ENCODE data around the gene ZDHHC15. TPM values are rescaled to one million over a fixed set of nuclear protein-coding genes. Genes with fewer than 3 reads are reported as not detected.

ZDHHC15 gene
- total RNA-seq (2013; cell fraction: nucleolus; rRNA removed) = 15.3 and 17.8 TPM in 2 replicates
- total RNA-seq (2014; rRNA removed) (0.16 and 0.17 TPM in 2 replicates), total RNA-seq (2014; rRNA removed; fragmentation: Illumina TruSeq; extraction: Trizol) (0.05 and 0.13 TPM in 2 replicates), total RNA-seq (2021) (0.05 TPM in 1 of 2 replicates, not detected in the other), polyA plus RNA-seq (2011; rRNA removed) (0.10 and 0.22 TPM in 2 replicates), polyA plus RNA-seq (2014; fragmentation: Illumina TruSeq; extraction: Trizol) (0.11 and 0.13 TPM in 2 replicates), polyA plus RNA-seq (2014; fragmentation: Nextera tagmentation; extraction: Ambion mirVana) (under 1 TPM in 1 of 2 experiments, not detected in 1; 0.02 TPM), polyA plus RNA-seq (2014; rRNA removed) (0.03 and 0.06 TPM in 2 replicates), polyA plus RNA-seq (2016; fragmentation: Nextera tagmentation; extraction: Ambion mirVana) (under 1 TPM; 0.05 to 0.15 TPM), polyA minus RNA-seq (2011; rRNA and poly(A)+ RNA removed) (0.31 TPM in 1 of 2 replicates, not detected in the other), Bru-seq, nascent RNA (percentile 52 among the genes with signal in this experiment), BruChase-seq, experiment 1, labeled RNA remaining after a 6-hour chase (percentile 43 among the genes with signal in this experiment), BruChase-seq, experiment 2, labeled RNA remaining after a 2-hour chase (percentile 44 among the genes with signal in this experiment)
- not detected for polyA plus RNA-seq (2011; ENCODE audit: low read depth)
- 0.01 and 0.05 TPM in 2 replicates for polyA plus RNA-seq (2011; cell fraction: cytosol; rRNA removed)
- polyA plus RNA-seq (2011; cell fraction: nucleus; rRNA removed) = 0.07 TPM in 2 replicates
- polyA plus RNA-seq (2012) = 0.04 and 0.05 TPM in 2 replicates
- not detected in 2 replicates for polyA minus RNA-seq (2011; cell fraction: cytosol; rRNA and poly(A)+ RNA removed)
- 0.12 and 0.48 TPM in 2 replicates for polyA minus RNA-seq (2011; cell fraction: nucleus; rRNA and poly(A)+ RNA removed)
- long read RNA-seq, experiment 1, full-length matches to known transcripts = 3 of 7 reads
- long read RNA-seq, experiment 1, partial matches to known transcripts = 0 of 7 reads
- long read RNA-seq, experiment 1, other reads (novel, unspliced or antisense) = 4 of 7 reads
- long read RNA-seq, experiment 2, full-length matches to known transcripts = 4 of 15 reads
- long read RNA-seq, experiment 2, partial matches to known transcripts = 2 of 15 reads
- long read RNA-seq, experiment 2, other reads (novel, unspliced or antisense) = 9 of 15 reads

- RAD21 ChIA-PET (ENCODE audit: unreplicated experiment) = no interaction called here
- Histone ChIP-seq H4K20me1 (ENCODE audit: control insufficient read depth, insufficient read depth) (no peaks in the 10 kb centered on the region), H2AFZ (ENCODE audit: control insufficient read depth, low read depth, low read length) (0 out of 2 replicates have a peak within 1 kb of the TSS, but pooled peaks have one; percentile 12), H3K27me3 (replicated peaks in 1 of 2; ENCODE audit: control insufficient read depth in 2 of 2, insufficient read depth in 2 of 2, low read length in 1 of 2) (no peaks in the 10 kb centered on the region), H3K4me3 (no peak within 1 kb of the TSS), H3K9ac (ENCODE audit: control insufficient read depth, insufficient read depth, low read length) (no peak within 1 kb of the TSS; the same call in 1 of the 2 replicates), H3K36me3 (ENCODE audit: control insufficient read depth in 2 of 2, insufficient read depth in 2 of 2, low read length in 1 of 2) (no peaks in the 10 kb centered on the region), H3K4me1 (ENCODE audit: control insufficient read depth, insufficient read depth, low read length) (no peaks in the 10 kb centered on the region), H3K4me2 (ENCODE audit: control insufficient read depth, insufficient read depth) (0 out of 2 replicates have a peak within 1 kb of the TSS, but pooled peaks have one; percentile 9), H3K27ac (ENCODE audit: control insufficient read depth, insufficient read depth) (no peak within 1 kb of the TSS), H3K79me2 (ENCODE audit: control insufficient read depth, insufficient read depth, low read length) (no peaks in the 10 kb centered on the region), H3K9me3 (replicated peaks; ENCODE audit: control insufficient read depth, insufficient read depth, low read length) (no peaks in the 10 kb centered on the region)
- DNase-seq (ENCODE audit: low read depth, low spot score) (peak; percentile 13), FAIRE-seq (no peak), ATAC-seq (peak; percentile 97)
- CTCF ChIA-PET = no interaction called here
- POLR2A ChIA-PET = interaction anchor here (0.6 kb wide), 1 partner anchor 461 kb away, joined by 3 read pairs; no protein-coding TSS in a partner anchor
- TSS peak; percentile 66 for BruUV-seq (replicated peaks)
- WGBS (ENCODE audit: insufficient coverage, insufficient replicate concordance, low lambda C conversion rate, missing lambda C conversion rate) = 29% methylated on average over 39 of the region's 45 CpGs
- SMC1A ChIA-PET (ENCODE audit: uncharacterized antibody, unreplicated experiment) = no interaction called here
- intact Hi-C loops (cut with micrococcal nuclease; ENCODE audit: unreplicated experiment) (no loop called here), in situ Hi-C loops (cut with MboI) (no loop called here)
- no peak for TF ChIP-seq ATF3 (IDR thresholded peaks at IDR 0.05; ENCODE audit: borderline replicate concordance, extremely low read depth, low read depth, low read length)
- TF ChIP-seq ASH2L (IDR thresholded peaks at IDR 0.05; ENCODE audit: borderline replicate concordance, low read depth) = no peak
- TF ChIP-seq YY1 (IDR thresholded peaks at IDR 0.05; ENCODE audit: low read depth, low read length) = 0 out of 2 replicates have a peak, but pooled peaks have one; percentile 19
- TF ChIP-seq ZNF592 (IDR thresholded peaks at IDR 0.05) = no peak
- no peak for TF ChIP-seq TARDBP (IDR thresholded peaks at IDR 0.05; ENCODE audit: borderline replicate concordance)
- no peak for TF ChIP-seq FOXK2 (IDR thresholded peaks at IDR 0.05)
- peak; percentile 46; the same call in 1 of the 2 replicates for TF ChIP-seq HCFC1 (IDR thresholded peaks at IDR 0.05; ENCODE audit: low read length)
- TF ChIP-seq BRCA1 (IDR thresholded peaks at IDR 0.05; ENCODE audit: low read depth, low read length) = no peak
- no peak for TF ChIP-seq RUNX3 (IDR thresholded peaks at IDR 0.05; ENCODE audit: low read length)
- peak; percentile 67 for TF ChIP-seq NR2C2 (IDR thresholded peaks at IDR 0.05; ENCODE audit: borderline replicate concordance, control insufficient read depth, insufficient read length, low read depth)
- no peak for TF ChIP-seq WRNIP1 (IDR thresholded peaks at IDR 0.05; ENCODE audit: borderline replicate concordance, low read depth, low read length)
- no peak for TF ChIP-seq SREBF1 (IDR thresholded peaks at IDR 0.05; ENCODE audit: low read length)
- 0 out of 2 replicates have a peak, but pooled peaks have one; percentile 37 for TF ChIP-seq SMARCA5 (IDR thresholded peaks at IDR 0.05)
Observed at GRCh38 chrX:75522565-75523431, at the start of gene ZDHHC15. ZDHHC15 (minus strand) TSS chrX:75523037; CDS start chrX:75523024, 13 bp downstream.
